Liver (tissue), 9 donors: Measurements from ENCODE around the gene BNIP1. TPM values are rescaled to one million over a fixed set of nuclear protein-coding genes. Genes with fewer than 3 reads are reported as not detected.

Experiments
- DNase-seq: peaks from one replicate; pipeline ENCODE4 v3.0.0-alpha.2; 2017; ENCODE audit warnings: low spot score
- H3K27ac ChIP-seq, 2 donors: one replicate each; pipeline ENCODE4 v1.7.0; 2013; ENCODE audit warnings: inconsistent platforms in 2 of 2, low read length in 2 of 2, control low read depth in 1 of 2, low read depth in 1 of 2, mild to moderate bottlenecking in 1 of 2
- H3K27me3 ChIP-seq, 4 donors: one replicate each; pipeline versions ENCODE4 v1.6.1 to v1.7.0; 2013; ENCODE audit warnings: low read length in 3 of 4, inconsistent platforms in 1 of 4, mild to moderate bottlenecking in 1 of 4, moderate library complexity in 1 of 4; ENCODE audit not compliant: control insufficient read depth in 4 of 4, insufficient read depth in 4 of 4
- H3K36me3 ChIP-seq, 4 donors: one replicate each; pipeline versions ENCODE4 v1.6.1 to v1.7.0; 2013; ENCODE audit warnings: low read length in 3 of 4, mild to moderate bottlenecking in 3 of 4, low read depth in 1 of 4, moderate library complexity in 1 of 4; ENCODE audit not compliant: control insufficient read depth in 4 of 4, insufficient read depth in 3 of 4
- H3K4me1 ChIP-seq, 4 donors: one replicate each; pipeline versions ENCODE4 v1.6.1 to v1.7.0; 2013; ENCODE audit warnings: low read length in 3 of 4, mild to moderate bottlenecking in 3 of 4, moderate library complexity in 1 of 4; ENCODE audit not compliant: control insufficient read depth in 4 of 4, insufficient read depth in 4 of 4
- H3K4me3 ChIP-seq, 3 donors: one replicate each; pipeline versions ENCODE4 v1.6.1 to v1.7.0; 2013; ENCODE audit warnings: low read length in 3 of 3, control low read depth in 1 of 3, low read depth in 1 of 3, mild to moderate bottlenecking in 1 of 3
- H3K9ac ChIP-seq, 2 donors: one replicate each; pipeline ENCODE4 v1.7.0; 2013; ENCODE audit warnings: low read length in 2 of 2, mild to moderate bottlenecking in 2 of 2, moderate library complexity in 2 of 2, control low read depth in 1 of 2, low read depth in 1 of 2
- H3K9me3 ChIP-seq, 4 donors: one replicate each; pipeline versions ENCODE4 v1.6.1 to v1.7.0; 2013; ENCODE audit warnings: low read length in 3 of 4; ENCODE audit not compliant: control insufficient read depth in 4 of 4
- FOXA1 ChIP-seq: IDR thresholded peaks from 2 replicates; pipeline ENCODE4 v1.6.1; 2016; ENCODE audit warnings: antibody characterized with exemption
- FOXA2 ChIP-seq: IDR thresholded peaks from 2 replicates; pipeline ENCODE4 v1.6.1; 2016; ENCODE audit warnings: antibody characterized with exemption
- GABPA ChIP-seq, 2 donors: IDR thresholded peaks in 1 of 2; conservative IDR thresholded peaks in 1 of 2; 2 replicates each; pipeline ENCODE4 v1.6.1; 2016; ENCODE audit warnings: antibody characterized with exemption in 2 of 2, mild to moderate bottlenecking in 1 of 2, moderate library complexity in 1 of 2
- HNF4A ChIP-seq, 2 donors: conservative IDR thresholded peaks; 2 replicates each; pipeline ENCODE4 v1.6.1; 2016; ENCODE audit warnings: antibody characterized with exemption in 2 of 2, mild to moderate bottlenecking in 2 of 2
- HNF4G ChIP-seq: IDR thresholded peaks from 2 replicates; pipeline ENCODE4 v1.6.1; 2016; ENCODE audit warnings: antibody characterized with exemption
- NR2F2 ChIP-seq: IDR thresholded peaks from 2 replicates; pipeline ENCODE4 v1.6.1; 2016; ENCODE audit warnings: antibody characterized with exemption
- RAD21 ChIP-seq, 2 donors: IDR thresholded peaks; 2 replicates each; pipeline ENCODE4 v1.6.1; 2016; ENCODE audit warnings: antibody characterized with exemption in 2 of 2, mild to moderate bottlenecking in 2 of 2
- RXRA ChIP-seq, 2 donors: IDR thresholded peaks; 2 replicates each; pipeline ENCODE4 v1.6.1; 2017 to 2018; ENCODE audit warnings: antibody characterized with exemption in 2 of 2, mild to moderate bottlenecking in 1 of 2
- SP1 ChIP-seq: IDR thresholded peaks from 2 replicates; pipeline ENCODE4 v1.6.1; 2018; ENCODE audit warnings: antibody characterized with exemption, mild to moderate bottlenecking
- TAF1 ChIP-seq: conservative IDR thresholded peaks from 2 replicates; pipeline ENCODE4 v1.6.1; 2016; ENCODE audit warnings: antibody characterized with exemption, mild to moderate bottlenecking
- YY1 ChIP-seq: IDR thresholded peaks from 2 replicates; pipeline ENCODE4 v1.6.1; 2016; ENCODE audit warnings: antibody characterized with exemption, mild to moderate bottlenecking
- WGBS: extraction: QIAGEN DNeasy Blood & Tissue Kit; methylation state at CpG from one replicate; pipeline ENCODE4 v1.1.7; 2013; 5-methylcytosine and 5-hydroxymethylcytosine counted together
- polyA plus RNA-seq, 2 donors: library from polyadenylated mRNA; stranded (reverse) in 1 of 2; unstranded in 1 of 2; fragments of 200-250 nt in 1 of 2; fragments of >200 nt in 1 of 2; fragmentation: Nextera tagmentation in 1 of 2; extraction: Ambion mirVana in 1 of 2; gene quantifications; one replicate each; pipeline versions ENCODE4 v1.2.1 to v1.2.3, GENCODE V29; 2013 to 2015
- total RNA-seq, 2 donors: library from RNA; depleted of rRNA; stranded (reverse); fragments of >200 nt; gene quantifications; one replicate each; pipeline ENCODE4 v1.2.3, GENCODE V29; 2014
- TF ChIP-seq, protein P1 (sequence below): fragments of 150-350 bp; IDR thresholded peaks from 2 replicates; pipeline ENCODE4 v1.5.1; 2017; ENCODE audit warnings: improper control_type of control experiment, low read depth, low read length; ENCODE audit not compliant: missing input control
- TF ChIP-seq, protein P2 (sequence below): IDR thresholded peaks from 2 replicates; pipeline ENCODE4 v1.6.1; 2016; ENCODE audit warnings: antibody characterized with exemption, mild to moderate bottlenecking
- TF ChIP-seq, protein P3 (sequence below): IDR thresholded peaks from 2 replicates; pipeline ENCODE4 v1.6.1; 2016; ENCODE audit warnings: antibody characterized with exemption
- TF ChIP-seq, protein P4 (sequence below): IDR thresholded peaks from 2 replicates; pipeline ENCODE4 v1.6.1; 2016; ENCODE audit warnings: antibody characterized with exemption
- donor health status: healthy.
- donor health status: healthy.
- donor health status: healthy.
- donor health status: healthy.
- donor health status: healthy.

The BNIP1 gene
- total and polyA plus RNA-seq, 4 donors: 4.8 to 6.9 (median 5.3) TPM

- Histone ChIP-seq H3K9ac (no peak overlapping the region), H3K9me3 (peaks cover 3 to 13% (median 6%) of the 10 kb centered on the region in 4 donors), H3K4me3 (no peak overlapping the region), H3K27me3 (no peaks in the 10 kb centered on the region), H3K4me1 (no peaks in the 10 kb centered on the region), H3K36me3 (no peaks in the 10 kb centered on the region), H3K27ac (no peak overlapping the region)
- no peak for DNase-seq
- WGBS: 93% methylated on average over 9 of the region's 9 CpGs
- TF ChIP-seq NR2F2 (no peak), FOXA1 (no peak), YY1 (no peak), SP1 (no peak), TAF1 (no peak), RXRA (IDR thresholded peaks at IDR 0.05) (no peak)
- TF ChIP-seq, protein P1, sequence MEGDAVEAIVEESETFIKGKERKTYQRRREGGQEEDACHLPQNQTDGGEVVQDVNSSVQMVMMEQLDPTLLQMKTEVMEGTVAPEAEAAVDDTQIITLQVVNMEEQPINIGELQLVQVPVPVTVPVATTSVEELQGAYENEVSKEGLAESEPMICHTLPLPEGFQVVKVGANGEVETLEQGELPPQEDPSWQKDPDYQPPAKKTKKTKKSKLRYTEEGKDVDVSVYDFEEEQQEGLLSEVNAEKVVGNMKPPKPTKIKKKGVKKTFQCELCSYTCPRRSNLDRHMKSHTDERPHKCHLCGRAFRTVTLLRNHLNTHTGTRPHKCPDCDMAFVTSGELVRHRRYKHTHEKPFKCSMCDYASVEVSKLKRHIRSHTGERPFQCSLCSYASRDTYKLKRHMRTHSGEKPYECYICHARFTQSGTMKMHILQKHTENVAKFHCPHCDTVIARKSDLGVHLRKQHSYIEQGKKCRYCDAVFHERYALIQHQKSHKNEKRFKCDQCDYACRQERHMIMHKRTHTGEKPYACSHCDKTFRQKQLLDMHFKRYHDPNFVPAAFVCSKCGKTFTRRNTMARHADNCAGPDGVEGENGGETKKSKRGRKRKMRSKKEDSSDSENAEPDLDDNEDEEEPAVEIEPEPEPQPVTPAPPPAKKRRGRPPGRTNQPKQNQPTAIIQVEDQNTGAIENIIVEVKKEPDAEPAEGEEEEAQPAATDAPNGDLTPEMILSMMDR: no peak
- TF ChIP-seq, protein P2, sequence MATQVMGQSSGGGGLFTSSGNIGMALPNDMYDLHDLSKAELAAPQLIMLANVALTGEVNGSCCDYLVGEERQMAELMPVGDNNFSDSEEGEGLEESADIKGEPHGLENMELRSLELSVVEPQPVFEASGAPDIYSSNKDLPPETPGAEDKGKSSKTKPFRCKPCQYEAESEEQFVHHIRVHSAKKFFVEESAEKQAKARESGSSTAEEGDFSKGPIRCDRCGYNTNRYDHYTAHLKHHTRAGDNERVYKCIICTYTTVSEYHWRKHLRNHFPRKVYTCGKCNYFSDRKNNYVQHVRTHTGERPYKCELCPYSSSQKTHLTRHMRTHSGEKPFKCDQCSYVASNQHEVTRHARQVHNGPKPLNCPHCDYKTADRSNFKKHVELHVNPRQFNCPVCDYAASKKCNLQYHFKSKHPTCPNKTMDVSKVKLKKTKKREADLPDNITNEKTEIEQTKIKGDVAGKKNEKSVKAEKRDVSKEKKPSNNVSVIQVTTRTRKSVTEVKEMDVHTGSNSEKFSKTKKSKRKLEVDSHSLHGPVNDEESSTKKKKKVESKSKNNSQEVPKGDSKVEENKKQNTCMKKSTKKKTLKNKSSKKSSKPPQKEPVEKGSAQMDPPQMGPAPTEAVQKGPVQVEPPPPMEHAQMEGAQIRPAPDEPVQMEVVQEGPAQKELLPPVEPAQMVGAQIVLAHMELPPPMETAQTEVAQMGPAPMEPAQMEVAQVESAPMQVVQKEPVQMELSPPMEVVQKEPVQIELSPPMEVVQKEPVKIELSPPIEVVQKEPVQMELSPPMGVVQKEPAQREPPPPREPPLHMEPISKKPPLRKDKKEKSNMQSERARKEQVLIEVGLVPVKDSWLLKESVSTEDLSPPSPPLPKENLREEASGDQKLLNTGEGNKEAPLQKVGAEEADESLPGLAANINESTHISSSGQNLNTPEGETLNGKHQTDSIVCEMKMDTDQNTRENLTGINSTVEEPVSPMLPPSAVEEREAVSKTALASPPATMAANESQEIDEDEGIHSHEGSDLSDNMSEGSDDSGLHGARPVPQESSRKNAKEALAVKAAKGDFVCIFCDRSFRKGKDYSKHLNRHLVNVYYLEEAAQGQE: no peak
- TF ChIP-seq, protein P3, sequence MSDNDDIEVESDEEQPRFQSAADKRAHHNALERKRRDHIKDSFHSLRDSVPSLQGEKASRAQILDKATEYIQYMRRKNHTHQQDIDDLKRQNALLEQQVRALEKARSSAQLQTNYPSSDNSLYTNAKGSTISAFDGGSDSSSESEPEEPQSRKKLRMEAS: no peak
- TF ChIP-seq, protein P4, sequence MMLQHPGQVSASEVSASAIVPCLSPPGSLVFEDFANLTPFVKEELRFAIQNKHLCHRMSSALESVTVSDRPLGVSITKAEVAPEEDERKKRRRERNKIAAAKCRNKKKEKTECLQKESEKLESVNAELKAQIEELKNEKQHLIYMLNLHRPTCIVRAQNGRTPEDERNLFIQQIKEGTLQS: no peak
Observed at GRCh38 chr5:173197375-173197891, 53.1 kb downstream of the BNIP1 start.

DNA sequence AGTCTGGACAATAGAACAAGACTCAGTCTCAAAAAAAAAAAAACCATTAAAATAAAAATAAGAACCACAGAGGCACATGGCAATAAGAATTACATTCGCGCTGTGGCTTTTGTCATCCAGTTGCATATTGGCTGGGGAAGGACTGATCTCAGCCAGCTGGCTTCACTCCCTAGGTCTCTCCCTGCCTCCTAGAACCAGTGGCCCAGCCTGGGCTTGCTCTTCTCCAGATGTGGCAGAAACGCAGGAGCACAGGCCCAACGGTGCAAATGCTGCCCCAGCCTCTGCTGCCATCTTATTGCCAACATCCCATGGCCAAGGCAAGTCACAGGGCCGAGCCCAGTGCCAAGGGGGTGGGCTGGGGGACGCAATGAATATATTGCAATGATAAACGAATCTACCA, 53.7 kb downstream of the BNIP1 start:
- Histone ChIP-seq H3K4me3 (no peak overlapping the region), H3K4me1 (no peaks in the 10 kb centered on the region), H3K36me3 (no peaks in the 10 kb centered on the region), H3K9me3 (peaks cover 3 to 13% (median 6%) of the 10 kb centered on the region in 4 donors), H3K27ac (no peak overlapping the region), H3K9ac (no peak overlapping the region), H3K27me3 (no peaks in the 10 kb centered on the region)
- no peak for DNase-seq
- WGBS: 84% methylated on average over 7 of the region's 7 CpGs
- no peak for TF ChIP-seq FOXA1

GRCh38 chr5:173200356-173200755, 56.0 kb downstream of the BNIP1 start:
- Histone ChIP-seq H3K27me3 (no peaks in the 10 kb centered on the region), H3K9ac (no peak overlapping the region), H3K4me3 (no peak overlapping the region), H3K36me3 (no peaks in the 10 kb centered on the region), H3K4me1 (no peaks in the 10 kb centered on the region), H3K9me3 (peaks cover 3 to 13% (median 6%) of the 10 kb centered on the region in 4 donors), H3K27ac (no peak overlapping the region)
- TF ChIP-seq HNF4G: no peak
- TF ChIP-seq, protein P1: no peak
- TF ChIP-seq RAD21 (IDR thresholded peaks at IDR 0.05): no peak
- no peak for TF ChIP-seq SP1
- no peak for TF ChIP-seq HNF4A (conservative IDR thresholded peaks at IDR 0.05)
- TF ChIP-seq, protein P3: no peak
- no peak for TF ChIP-seq FOXA2
- no peak for TF ChIP-seq NR2F2
- TF ChIP-seq YY1: no peak
- TF ChIP-seq FOXA1: no peak
- no peak for TF ChIP-seq GABPA (IDR thresholded peaks at IDR 0.05 in 1 of 2, conservative IDR thresholded peaks at IDR 0.05 in 1 of 2)
- no peak for DNase-seq
